ENCODE data around the gene MAP3K2.

Gene MAP3K2

GRCh38 chr2:127343277-127343676 lies 44.5 kb downstream of the MAP3K2 start:
- no peak for DNase-seq

GRCh38 chr2:127342101-127342500 lies 45.7 kb downstream of the MAP3K2 start:
- no peak for DNase-seq

GRCh38 chr2:127332335-127332734 lies 55.4 kb downstream of the MAP3K2 start:
- DNase-seq, result no peak

- no peak for DNase-seq
These were observed 57.0 kb downstream of the MAP3K2 start for GRCh38 chr2:127330753-127331152.

GRCh38 chr2:127326289-127326945 lies 61.4 kb downstream of the MAP3K2 start:
- DNase-seq, result no peak

- peak in 1 of 2 donors; percentile 2 for DNase-seq
These were observed 63.1 kb downstream of the MAP3K2 start for GRCh38 chr2:127324635-127325034.

- no peak for DNase-seq
These were observed 66.5 kb downstream of the MAP3K2 start for GRCh38 chr2:127321303-127321702.

GRCh38 chr2:127320586-127321275 lies 67.0 kb downstream of the MAP3K2 start:
- no peak for DNase-seq

- DNase-seq, result no peak
These were observed 67.7 kb downstream of the MAP3K2 start for GRCh38 chr2:127320067-127320466.

- no peak for DNase-seq
These were observed 73.4 kb downstream of the MAP3K2 start for GRCh38 chr2:127314193-127314988.

- no peak for DNase-seq
These were observed 74.4 kb downstream of the MAP3K2 start for GRCh38 chr2:127313406-127313805.

- DNase-seq, result no peak
These were observed 76.8 kb downstream of the MAP3K2 start for GRCh38 chr2:127310980-127311379.

- DNase-seq, result no peak
These were observed 78.3 kb downstream of the MAP3K2 start for GRCh38 chr2:127309468-127309867.

GRCh38 chr2:127308586-127309138 lies 79.1 kb downstream of the MAP3K2 start:
- DNase-seq, result no peak

- no peak for DNase-seq
These were observed 81.7 kb downstream of the MAP3K2 start for GRCh38 chr2:127305990-127306585.

- no peak for DNase-seq
These were observed 85.6 kb downstream of the MAP3K2 start for GRCh38 chr2:127302168-127302567.

- peak; percentile 75 to 80 for DNase-seq
These were observed 93.8 kb downstream of the MAP3K2 start, which contains the start of gene ERCC3 for GRCh38 chr2:127293748-127294562. Gene ERCC3 (minus strand): TSS chr2:127294144. CDS start chr2:127294081, 63 bp downstream.

GRCh38 chr2:127293386-127293747 lies 94.4 kb downstream of the MAP3K2 start:
- DNase-seq, result no peak

- no peak for DNase-seq
These were observed 99.5 kb downstream of the MAP3K2 start for GRCh38 chr2:127288274-127288673.

GRCh38 chr2:127283275-127283674 lies 104.5 kb downstream of the MAP3K2 start:
- DNase-seq, result no peak

- DNase-seq, result no peak
These were observed 107.1 kb downstream of the MAP3K2 start for GRCh38 chr2:127280693-127281092.

- DNase-seq, result no peak
These were observed 108.0 kb downstream of the MAP3K2 start for GRCh38 chr2:127279781-127280180.

All from activated CD4-positive, alpha-beta T cell treated with anti-CD3 and anti-CD28 coated beads for 4 hours (primary cell).